ENCODE data around the gene DAB2. TPM values are rescaled to one million over a fixed set of nuclear protein-coding genes. Genes with fewer than 3 reads are reported as not detected.
A peak's percentile ranks its signal among the peaks of the same experiment; 100 is the strongest.

The DAB2 gene
- total and polyA plus RNA-seq, 2 donors (not counting 1 experiment from before 2014, with no cell fraction given): 217 to 538 TPM

DNA sequence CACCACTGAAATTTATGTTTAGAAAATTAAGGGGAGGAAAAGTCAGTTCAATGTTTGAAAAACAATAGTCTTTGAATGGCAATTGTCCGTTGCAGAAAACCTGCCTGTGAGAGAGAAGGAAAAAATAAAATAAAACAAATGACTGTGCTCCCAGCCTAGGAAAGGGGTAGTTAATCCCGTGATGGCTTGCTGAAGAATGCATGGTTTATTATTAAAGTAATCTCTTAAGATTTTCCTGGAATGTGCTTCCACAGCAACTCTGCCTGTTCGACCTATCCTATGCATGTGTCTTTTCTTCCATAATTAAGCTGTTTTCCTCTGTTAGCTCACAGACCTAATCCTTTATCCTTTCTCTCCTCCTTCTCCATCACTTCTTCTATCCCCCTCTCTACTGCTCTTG lies 2.4 kb upstream of the DAB2 start:
- peak overlapping the region in 2 of 4 experiments; percentile 1 to 12 for H3K4me3 ChIP-seq (replicated peaks in 1 of 4; ENCODE audit: control extremely low read depth in 1 of 4, insufficient read depth in 1 of 4, low read depth in 3 of 4, low read length in 4 of 4)

DNA sequence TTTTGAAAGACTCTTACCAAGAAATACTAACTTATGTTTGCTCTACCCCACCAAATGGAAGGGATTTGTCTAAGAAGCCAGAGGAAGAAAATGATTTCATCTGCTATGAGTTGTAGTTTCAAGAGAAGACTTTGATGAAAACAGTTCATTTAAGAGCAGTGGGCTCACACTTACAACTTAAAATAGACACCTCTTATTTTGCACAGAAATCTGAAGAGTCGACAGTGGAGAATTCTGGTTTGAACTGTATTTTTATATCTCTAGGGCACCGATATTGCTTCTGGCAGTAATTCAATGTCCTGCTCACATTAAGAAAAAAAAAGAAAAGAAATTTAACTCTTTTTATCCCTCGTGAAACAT lies 1.9 kb upstream of the DAB2 start:
- Histone ChIP-seq H3K9ac (ENCODE audit: insufficient read depth, low read length) (no peak overlapping the region), H2AFZ (ENCODE audit: low read length) (no peak overlapping the region), H4K20me1 (ENCODE audit: control insufficient read depth, extremely low read depth, insufficient read depth, low read length) (no peaks in the 10 kb centered on the region), H3K27ac (ENCODE audit: insufficient read depth, low read length) (peak overlapping the region; percentile 91), H3K36me3 (ENCODE audit: control insufficient read depth, insufficient read depth, low read length) (peaks cover 2% of the 10 kb centered on the region), H3K9me3 (ENCODE audit: control insufficient read depth, insufficient read depth, low read depth, low read length) (no peaks in the 10 kb centered on the region), H3K4me1 (ENCODE audit: control insufficient read depth, extremely low read depth, insufficient read depth, low read length) (peaks cover 7% of the 10 kb centered on the region), H3K79me2 (ENCODE audit: control insufficient read depth, insufficient read depth, low read length) (peaks cover 30% of the 10 kb centered on the region), H3K4me2 (ENCODE audit: extremely low read depth, insufficient read depth, low read length) (peak overlapping the region; percentile 84), H3K4me3 (replicated peaks in 1 of 4; ENCODE audit: control extremely low read depth in 1 of 4, insufficient read depth in 1 of 4, low read depth in 3 of 4, low read length in 4 of 4) (peak overlapping the region in 3 of 4 experiments; percentile 1 to 86 (median 24)), H3K27me3 (ENCODE audit: control insufficient read depth, insufficient read depth, low read length) (no peaks in the 10 kb centered on the region)
- DNase-seq (ENCODE audit: low read depth in 2 of 2): no peak
- TF ChIP-seq EZH2 (IDR thresholded peaks at IDR 0.05; ENCODE audit: low read length, missing control alignments): no peak
- TF ChIP-seq CTCF (conservative IDR thresholded peaks at IDR 0.05 in 1 of 2, IDR thresholded peaks at IDR 0.05 in 1 of 2; ENCODE audit: low read depth in 1 of 2, low read length in 2 of 2): no peak

More for the DNA sequence above, 2.4 kb upstream of the DAB2 start:
- H3K27me3 ChIP-seq (ENCODE audit: control insufficient read depth, insufficient read depth, low read length): no peaks in the 10 kb centered on the region
- H3K9me3 ChIP-seq (ENCODE audit: control insufficient read depth, insufficient read depth, low read depth, low read length): no peaks in the 10 kb centered on the region
- peaks cover 25% of the 10 kb centered on the region for H3K79me2 ChIP-seq (ENCODE audit: control insufficient read depth, insufficient read depth, low read length)
- no peak overlapping the region for H3K9ac ChIP-seq (ENCODE audit: insufficient read depth, low read length)
- H3K4me2 ChIP-seq (ENCODE audit: extremely low read depth, insufficient read depth, low read length): peak overlapping the region; percentile 84
- TF ChIP-seq EZH2 (IDR thresholded peaks at IDR 0.05; ENCODE audit: low read length, missing control alignments) (no peak), CTCF (conservative IDR thresholded peaks at IDR 0.05 in 1 of 2, IDR thresholded peaks at IDR 0.05 in 1 of 2; ENCODE audit: low read depth in 1 of 2, low read length in 2 of 2) (no peak)
- no peaks in the 10 kb centered on the region for H3K36me3 ChIP-seq (ENCODE audit: control insufficient read depth, insufficient read depth, low read length)
- no peaks in the 10 kb centered on the region for H4K20me1 ChIP-seq (ENCODE audit: control insufficient read depth, extremely low read depth, insufficient read depth, low read length)
- peak; percentile 30 to 68 for DNase-seq (ENCODE audit: low read depth in 2 of 2)
- H3K4me1 ChIP-seq (ENCODE audit: control insufficient read depth, extremely low read depth, insufficient read depth, low read length): peaks cover 7% of the 10 kb centered on the region
- peak overlapping the region; percentile 91 for H3K27ac ChIP-seq (ENCODE audit: insufficient read depth, low read length)
- H2AFZ ChIP-seq (ENCODE audit: low read length): peak overlapping the region; percentile 72

DNA sequence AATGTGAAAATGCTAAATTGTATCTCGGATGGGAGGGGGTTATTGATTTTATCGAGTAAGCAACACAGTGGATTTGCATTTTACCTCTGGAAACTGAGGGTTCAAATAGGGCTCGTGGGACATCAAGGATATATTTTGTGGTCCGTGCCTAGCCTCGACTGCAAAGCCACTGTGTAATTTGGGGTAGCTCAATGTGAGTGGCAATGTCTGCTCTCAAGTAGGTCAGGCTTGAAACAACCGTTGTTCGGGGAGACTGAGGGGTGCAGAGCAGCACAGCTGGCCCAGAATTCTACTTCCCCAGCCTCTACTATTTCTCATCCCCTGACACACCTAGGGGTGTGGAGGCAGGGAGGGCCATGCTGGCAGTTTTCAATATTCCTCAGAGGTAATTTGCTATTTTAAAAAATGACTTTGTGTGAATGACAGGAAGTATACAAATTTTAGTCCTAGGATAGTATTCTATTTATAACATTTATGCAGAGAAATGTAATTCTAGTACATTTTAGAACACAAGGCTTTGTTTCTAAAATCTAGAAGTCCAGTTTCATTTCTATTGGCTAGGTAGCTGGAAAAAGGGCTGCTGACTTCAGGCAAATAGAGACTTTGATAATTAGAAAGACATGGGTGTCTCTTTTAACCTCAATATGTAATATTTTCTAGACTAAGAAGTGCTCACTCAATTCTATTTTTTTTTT lies 1.4 kb upstream of the DAB2 start:
- H3K4me2 ChIP-seq (ENCODE audit: extremely low read depth, insufficient read depth, low read length): peak overlapping the region; percentile 84
- peaks cover 36% of the 10 kb centered on the region for H3K79me2 ChIP-seq (ENCODE audit: control insufficient read depth, insufficient read depth, low read length)
- no peak overlapping the region for H3K9ac ChIP-seq (ENCODE audit: insufficient read depth, low read length)
- TF ChIP-seq CTCF (conservative IDR thresholded peaks at IDR 0.05 in 1 of 2, IDR thresholded peaks at IDR 0.05 in 1 of 2; ENCODE audit: low read depth in 1 of 2, low read length in 2 of 2) (no peak), EZH2 (IDR thresholded peaks at IDR 0.05; ENCODE audit: low read length, missing control alignments) (no peak)
- no peaks in the 10 kb centered on the region for H4K20me1 ChIP-seq (ENCODE audit: control insufficient read depth, extremely low read depth, insufficient read depth, low read length)
- DNase-seq (ENCODE audit: low read depth in 2 of 2): no peak
- no peaks in the 10 kb centered on the region for H3K9me3 ChIP-seq (ENCODE audit: control insufficient read depth, insufficient read depth, low read depth, low read length)
- peak overlapping the region in 3 of 4 experiments; percentile 64 to 96 (median 86) for H3K4me3 ChIP-seq (replicated peaks in 1 of 4; ENCODE audit: control extremely low read depth in 1 of 4, insufficient read depth in 1 of 4, low read depth in 3 of 4, low read length in 4 of 4)
- H3K36me3 ChIP-seq (ENCODE audit: control insufficient read depth, insufficient read depth, low read length): peaks cover 2% of the 10 kb centered on the region
- peak overlapping the region; percentile 91 for H3K27ac ChIP-seq (ENCODE audit: insufficient read depth, low read length)
- H2AFZ ChIP-seq (ENCODE audit: low read length): peak overlapping the region; percentile 12
- no peaks in the 10 kb centered on the region for H3K27me3 ChIP-seq (ENCODE audit: control insufficient read depth, insufficient read depth, low read length)
- peaks cover 7% of the 10 kb centered on the region for H3K4me1 ChIP-seq (ENCODE audit: control insufficient read depth, extremely low read depth, insufficient read depth, low read length)

Data from fibroblast of lung (primary cell).